ENCODE data around the gene SFT2D2.

Gene SFT2D2

DNA sequence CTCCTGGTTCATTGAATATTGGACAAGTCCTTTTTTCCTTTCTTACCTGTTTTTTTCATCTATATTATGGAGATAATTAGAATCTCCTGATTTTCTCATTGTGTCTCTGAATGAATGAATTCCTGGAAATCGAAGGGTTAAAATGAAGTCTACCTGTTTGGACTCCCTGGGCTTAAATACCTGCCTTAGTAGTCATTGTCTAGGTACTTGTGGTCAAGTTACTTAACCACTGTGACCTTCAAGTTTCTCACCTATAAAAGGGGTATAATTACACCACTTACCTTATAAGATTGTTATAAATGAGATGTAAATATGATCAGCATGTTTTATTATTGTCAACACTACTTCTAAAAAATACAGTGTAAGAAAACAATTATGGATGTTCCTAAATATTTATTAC lies 45.8 kb downstream of the SFT2D2 start:
- DNase-seq: no peak

DNA sequence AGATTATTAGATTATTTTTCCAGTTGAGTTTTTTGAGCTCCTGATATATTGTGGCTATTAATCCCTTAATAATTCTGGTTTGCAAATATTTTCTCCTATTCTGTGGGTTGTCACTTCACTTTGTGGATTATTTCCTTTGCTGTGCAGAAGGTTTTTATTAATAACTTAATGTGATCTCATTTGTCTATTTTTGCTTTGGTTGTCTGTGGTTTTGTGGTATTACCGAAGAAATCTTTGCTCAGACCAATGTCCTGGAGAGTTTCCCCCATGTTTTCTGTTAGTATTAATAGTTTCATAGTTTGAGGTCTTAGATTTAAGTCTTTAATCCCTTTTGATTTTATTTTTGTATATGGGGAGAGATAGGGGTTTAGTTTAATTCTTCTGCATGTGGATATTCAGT lies 47.8 kb downstream of the SFT2D2 start:
- no peak for DNase-seq

DNA sequence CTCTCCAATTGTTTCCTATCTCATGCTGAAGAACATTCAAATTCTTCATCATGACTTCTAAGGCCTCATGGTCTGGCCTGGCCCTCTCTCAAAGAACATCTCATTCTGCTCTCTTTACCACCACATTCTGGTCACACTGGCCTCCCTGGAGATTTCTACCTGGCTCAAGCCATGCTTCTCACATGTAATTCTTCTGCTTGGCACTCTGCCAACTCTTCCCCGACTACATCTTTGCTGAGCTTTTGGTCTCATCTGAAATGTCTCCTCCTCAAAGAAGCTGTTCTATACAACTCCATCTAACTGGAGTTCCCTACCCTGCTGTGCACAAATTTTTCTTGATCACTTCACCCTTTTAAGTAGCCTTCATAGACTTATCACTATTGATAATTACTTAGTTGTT lies 53.4 kb downstream of the SFT2D2 start:
- no peak for DNase-seq

DNA sequence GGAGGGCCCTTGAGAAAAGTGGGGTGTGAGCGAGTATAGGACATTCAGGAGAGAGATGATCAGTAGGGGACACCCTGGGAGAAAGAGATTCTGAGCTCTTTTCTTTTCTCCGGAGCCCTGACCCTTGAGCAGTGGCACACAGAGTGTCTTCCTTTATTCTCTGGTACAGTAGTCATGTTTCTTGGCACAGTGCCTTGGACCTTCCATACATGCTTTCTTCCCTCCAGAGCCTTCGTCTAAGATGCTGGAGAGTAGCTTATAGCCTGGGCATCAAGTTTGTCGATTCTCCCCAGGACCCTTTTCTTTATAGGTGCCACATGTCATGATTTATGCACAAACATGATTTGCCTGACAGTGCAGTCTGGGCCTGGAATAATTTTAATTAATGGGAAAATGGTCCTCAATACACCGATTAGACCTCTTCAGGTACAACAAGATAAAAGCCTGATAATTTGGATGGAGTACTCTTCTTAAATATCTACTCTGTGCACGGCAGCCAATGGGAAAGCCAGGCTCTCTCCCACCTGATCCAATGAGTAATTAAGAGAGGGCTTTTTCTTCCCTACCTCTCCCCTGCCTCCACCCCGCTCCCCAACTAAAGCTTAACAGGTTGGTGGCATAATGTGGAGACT lies 54.6 kb downstream of the SFT2D2 start, which contains the start of gene TBX19:
Gene TBX19, plus strand, starts transcription at position 582 of the 632 bp plus-strand sequence. CDS start 214 bp downstream, outside the sequence.
- no peak for DNase-seq

DNA sequence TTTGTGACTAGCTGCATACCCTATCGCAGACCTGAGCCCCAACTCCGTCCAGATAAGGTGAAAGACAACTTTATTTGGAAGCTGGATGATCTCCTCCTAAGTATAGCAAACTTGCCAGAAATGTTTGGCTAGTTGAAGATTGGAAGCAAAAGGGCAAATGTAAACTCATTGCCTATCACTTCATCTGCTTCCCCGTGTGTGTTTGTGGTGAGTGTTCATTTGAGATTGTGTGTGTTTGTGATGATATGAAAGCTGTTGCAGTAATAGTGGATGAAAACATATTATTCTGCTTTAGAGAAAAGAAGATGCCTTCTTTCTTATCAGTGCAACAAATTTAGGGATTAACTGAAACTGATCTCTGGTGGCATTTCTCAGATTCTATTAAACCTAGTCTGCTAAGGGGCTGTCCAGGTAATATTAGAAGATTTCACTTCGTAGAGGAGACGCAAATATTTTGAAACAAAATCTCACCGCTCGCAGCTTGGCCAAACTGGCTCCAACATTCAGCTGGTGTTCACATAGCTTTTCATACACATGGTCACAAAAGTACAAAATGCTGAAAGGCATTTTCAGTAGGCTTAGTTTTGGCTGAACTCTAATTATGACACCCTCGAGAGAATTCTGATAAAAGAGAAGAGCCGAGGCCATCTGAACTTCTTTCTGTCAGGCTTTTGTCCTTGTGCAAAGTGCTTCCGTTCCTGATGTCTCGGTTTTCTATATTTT lies 56.0 kb downstream of the SFT2D2 start:
- DNase-seq: no peak

DNA sequence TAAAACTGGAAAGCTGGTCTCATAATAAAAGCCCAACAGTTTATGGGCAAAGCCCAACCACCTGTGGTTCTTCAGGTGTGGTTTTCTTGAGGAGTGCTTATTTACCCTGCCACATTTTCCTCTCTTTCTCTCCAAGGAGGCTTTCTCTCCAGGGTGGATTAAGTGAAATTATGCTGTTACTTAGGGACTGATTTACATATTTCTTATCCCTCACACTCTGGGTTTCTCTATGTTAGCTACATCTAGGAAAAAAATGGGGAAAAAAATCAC lies 59.7 kb downstream of the SFT2D2 start:
- DNase-seq: no peak

DNA sequence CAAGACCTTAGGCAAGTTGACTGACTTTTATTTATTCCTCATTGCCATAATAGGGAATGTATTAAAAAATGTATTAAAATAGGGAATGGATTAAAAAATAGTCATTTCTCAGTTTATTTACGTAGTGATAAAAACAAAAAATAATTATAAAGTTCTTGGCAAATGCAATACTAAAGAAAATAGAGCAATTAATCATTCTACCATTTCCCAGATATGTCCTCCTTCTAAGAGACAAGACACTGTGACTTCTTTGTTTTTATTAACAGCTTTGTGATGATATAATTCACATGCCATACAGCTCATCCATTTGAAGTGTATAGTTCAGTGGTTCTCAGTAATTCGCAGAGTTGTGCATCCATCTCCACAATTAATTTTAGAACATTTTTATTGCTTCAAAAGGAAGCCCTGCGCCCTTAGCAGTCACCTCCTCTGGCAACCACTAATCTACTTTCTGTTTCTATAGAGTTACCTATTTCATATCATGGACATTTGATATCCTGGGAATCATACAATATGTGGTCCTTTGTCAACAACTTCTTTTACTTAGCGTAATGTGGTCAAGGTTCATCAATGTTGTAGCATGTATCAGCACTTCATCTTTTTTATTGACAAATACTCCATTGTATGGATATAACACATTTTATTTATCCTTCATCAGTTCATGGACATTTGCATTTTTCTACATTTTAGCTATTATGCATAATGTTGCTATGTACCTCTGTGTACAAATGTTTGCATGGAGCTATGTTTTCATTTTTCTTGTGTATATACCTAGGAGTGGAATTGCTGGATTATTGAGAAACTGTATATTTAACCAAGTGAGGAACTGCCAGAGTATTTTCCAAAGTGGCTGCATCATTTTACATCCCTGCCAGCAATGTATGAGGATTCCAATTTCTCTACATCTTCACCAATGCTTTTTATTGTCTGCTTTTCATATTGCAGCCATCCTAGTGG lies 60.4 kb downstream of the SFT2D2 start:
- DNase-seq: no peak

DNA sequence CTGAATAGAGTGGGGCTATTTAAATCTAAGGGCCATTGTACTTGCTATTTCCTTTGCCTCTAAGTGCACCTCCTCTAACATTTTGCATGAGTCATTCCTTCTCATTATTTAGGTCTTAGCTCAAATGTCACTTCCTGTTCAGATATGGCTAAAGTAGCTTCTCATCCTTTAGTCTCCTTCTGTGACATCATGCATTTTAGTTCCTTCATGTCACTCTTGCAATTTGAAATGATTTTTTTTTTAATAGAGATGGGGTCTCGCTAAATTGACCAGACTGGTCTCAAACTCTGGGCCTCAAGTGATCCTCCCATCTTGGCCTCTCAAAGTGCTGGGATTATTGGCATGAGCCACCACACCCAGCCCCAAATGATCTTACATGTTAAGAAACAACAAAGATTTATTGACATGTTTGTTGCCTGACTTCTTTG lies 61.4 kb downstream of the SFT2D2 start:
- DNase-seq: no peak

DNA sequence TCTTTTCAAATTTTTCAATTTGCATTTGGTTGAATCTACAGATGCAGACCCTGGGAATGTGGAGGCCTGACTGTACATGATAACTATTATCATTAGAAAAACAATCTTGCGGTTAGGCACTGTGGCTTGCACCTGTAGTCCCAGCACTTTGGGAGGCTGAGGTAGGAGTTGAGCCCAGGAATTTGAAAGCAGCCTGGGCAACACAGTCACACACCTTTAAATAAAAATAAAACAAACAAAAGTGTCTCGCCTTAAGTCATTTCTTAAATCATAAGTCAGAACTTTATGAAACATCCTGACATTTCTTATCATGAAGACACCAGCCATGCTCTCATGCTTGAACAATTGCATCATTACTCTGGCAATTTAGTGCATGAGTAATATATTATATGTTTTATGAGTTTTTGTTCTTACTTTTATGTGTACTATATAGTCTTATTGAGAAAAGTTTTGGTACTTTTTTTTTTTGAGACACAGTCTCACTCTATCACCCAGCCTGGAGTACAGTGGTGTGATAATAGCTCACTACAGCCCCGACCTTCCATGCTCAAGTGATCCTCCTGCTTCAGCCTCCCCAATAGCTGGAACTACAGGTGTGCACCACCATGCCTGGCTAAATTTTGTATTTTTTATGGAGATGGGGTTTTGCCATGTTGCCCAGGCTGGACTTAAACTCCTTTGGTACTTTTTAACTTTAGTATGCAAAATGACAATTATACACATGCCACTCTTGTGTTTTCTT lies 62.7 kb downstream of the SFT2D2 start:
- no peak for DNase-seq

DNA sequence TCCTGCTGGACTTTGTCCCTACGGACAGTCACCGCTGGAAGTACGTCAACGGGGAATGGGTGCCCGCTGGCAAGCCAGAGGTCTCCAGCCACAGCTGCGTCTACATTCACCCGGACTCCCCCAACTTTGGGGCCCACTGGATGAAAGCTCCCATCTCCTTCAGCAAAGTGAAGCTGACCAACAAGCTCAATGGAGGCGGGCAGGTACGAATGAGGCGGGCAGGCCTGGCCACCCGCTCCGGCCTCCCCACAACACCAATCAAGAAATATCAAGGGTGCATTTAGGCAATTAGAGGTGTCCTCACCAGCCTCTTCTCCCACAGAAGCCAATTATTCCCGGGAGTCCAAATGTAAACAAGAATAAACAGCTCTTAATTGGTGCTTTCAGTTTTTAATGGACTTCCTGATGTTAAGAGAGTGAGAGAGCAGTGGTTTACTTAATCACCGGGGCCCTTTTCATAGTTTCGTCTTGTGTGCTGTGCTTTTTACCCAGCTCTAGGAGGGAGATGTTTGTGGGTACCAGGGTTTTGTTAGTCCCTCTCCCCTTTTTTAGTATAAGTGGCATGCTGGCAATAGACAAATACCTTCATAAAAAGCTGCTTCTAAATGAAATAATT lies 65.5 kb downstream of the SFT2D2 start:
- DNase-seq: peak; percentile 33

DNA sequence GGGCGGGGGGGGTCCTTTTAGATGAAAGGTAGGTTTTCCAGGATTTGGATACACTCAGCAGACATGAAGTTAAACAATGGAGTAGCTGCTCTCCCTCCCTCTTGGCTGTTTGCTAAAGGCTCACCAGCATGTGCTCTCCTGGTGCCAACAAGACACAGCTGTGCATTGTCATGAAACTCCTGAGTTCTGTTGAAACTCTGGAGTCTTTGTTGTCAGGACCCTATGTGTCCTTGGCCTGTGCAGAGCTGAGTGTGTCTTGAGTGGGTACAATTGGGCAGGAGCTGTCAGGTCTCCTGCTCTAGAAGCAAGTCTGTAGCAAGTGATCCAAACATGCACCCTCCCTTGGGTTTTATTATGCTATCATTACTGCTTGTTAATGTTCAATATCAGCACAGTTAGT lies 67.6 kb downstream of the SFT2D2 start:
- DNase-seq: no peak

DNA sequence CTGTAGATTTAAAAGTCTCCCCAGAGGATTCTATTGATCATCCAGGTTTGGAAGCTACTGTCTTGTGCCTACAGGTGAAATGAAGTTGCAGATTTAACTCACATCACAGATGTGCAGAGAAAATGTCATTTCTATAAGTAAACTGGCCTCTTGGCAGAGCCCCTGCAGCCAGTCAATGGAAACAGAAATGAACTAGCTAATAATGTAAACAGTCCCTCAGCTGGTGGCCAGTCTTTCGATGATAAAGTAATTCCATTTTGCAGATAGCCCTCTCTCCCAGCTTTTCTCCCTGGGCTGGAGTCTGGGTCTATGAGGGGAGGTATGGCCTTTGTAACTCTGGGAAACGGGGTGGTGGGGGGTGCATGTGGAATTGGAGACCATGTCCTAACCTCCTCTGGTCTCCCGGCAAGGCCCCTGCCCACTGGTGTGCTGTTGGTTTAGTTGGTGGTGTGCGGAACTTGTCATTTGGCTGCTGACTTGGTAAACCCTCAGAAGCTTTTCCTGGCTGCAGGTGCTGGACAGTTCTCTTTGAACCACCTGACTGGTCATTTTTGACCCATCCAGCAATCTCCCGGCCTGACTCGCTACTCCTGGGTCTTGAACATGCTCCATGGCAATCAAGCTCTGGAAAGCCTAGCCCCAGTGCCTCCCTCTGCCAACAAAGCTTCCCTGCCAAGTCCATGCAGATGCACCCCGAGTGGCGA lies 69.8 kb downstream of the SFT2D2 start:
- no peak for DNase-seq

DNA sequence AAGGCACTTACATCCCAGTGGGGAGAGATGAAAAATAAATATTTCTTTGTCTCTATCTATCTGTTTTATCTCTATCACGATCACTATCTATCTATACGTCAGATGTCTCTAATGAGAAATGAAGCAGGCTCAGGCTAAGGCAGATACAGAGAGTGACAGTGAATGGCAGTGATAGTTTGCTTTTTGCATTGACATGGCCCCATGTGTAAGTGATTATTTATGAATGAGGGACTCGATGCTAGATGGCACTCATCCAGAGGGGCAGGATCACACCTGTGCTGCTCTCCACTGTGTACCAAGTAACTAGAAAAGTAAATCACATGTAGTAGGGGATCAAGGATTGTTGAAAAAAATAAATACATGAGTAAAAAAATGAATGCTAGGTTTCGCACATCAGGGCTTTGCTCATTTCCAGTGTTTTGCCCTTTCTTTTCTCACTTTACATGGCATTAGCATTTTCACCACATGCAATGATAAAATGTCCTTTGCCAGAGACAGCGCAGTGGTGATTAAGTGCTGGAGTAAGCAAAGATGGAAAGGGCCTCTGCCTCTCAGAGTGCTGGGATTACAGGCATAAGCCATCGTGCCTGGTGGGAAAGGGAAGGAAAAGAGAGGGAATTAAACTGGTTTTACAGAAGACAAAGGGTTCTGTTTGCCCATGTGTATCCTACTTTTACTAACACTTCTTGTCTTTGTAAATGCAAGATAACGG lies 71.4 kb downstream of the SFT2D2 start:
- peak; percentile 40 for DNase-seq

DNA sequence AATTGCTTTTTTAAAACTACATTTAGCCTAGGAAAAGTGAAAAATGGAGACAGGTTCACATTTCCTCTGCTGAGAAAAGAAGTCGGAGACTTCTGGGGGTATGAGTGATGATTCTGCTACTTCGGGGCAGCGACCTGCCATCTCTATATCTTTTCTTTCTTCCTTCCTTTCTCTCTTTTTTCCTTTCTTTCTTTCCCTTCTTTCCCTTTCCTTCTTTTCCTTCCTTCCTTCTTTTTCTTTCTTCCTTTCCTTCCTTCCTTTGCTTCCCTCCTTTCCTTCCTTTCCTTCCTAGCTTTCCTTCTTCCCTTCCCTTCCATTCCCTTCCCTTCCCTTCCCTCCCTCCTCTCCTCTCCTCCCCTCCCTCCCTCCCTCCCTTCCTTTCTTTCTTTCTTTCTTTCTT lies 72.6 kb downstream of the SFT2D2 start:
- DNase-seq: no peak

DNA sequence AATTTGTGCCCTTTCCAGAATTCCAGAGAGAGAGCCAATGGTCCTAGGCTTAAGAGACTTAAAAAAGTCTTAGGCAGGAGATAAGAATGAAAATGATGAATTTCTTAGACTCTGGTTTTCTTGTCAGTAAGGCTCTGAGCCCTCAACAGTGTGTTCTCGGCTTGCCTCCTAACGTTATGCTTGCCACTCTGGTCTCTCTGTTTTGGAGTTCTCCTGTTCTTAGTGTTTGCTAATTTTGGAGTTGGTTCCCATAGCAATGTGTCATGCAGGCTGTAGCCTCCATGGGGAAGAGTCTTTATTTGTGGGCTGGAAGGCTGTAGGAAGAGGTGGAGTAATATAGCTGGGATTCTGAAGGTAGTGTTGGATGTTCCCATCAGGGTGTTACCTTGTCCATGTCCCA lies 74.8 kb downstream of the SFT2D2 start:
- DNase-seq: no peak

DNA sequence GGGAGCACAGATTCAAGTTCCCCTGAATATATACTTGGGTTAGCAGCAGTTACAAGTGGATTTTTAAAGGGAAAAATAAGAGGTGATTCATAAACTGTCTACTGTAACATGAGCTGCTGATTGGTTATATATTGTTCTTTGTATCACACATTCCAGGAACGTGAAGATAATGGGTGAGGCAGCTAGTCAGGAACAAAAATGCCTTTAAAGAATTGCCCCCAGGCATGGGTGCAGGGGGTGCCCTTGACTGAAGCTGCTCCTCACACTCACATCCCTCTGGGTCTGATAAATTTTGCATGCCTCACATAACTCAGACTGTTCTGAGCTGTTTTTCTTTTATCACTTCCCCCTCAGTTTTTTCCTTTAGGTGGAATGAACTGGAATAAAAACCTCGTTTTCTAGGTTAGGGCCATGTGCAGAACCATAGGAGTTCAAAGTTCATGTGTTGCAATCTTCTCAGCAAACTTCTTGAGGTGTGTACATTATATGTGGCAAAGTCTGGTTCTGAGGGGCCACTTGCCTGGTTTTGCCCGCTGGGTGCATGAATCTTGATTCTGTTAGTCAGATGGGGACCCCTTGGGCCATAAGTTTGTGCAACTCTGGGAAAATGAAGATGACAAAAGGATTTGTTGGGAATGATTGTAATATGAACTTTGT lies 76.0 kb downstream of the SFT2D2 start:
- DNase-seq: no peak

All from NCI-H2081 treated with DMSO at 0.1 percent for 48 hours (cell line).